ENCODE data around the gene GBX2. TPM values are rescaled to one million over a fixed set of nuclear protein-coding genes. Genes with fewer than 3 reads are reported as not detected.

GBX2 gene
- total and polyA plus RNA-seq, 2 donors (not counting 1 experiment from before 2014, with no cell fraction given), result not detected

DNA sequence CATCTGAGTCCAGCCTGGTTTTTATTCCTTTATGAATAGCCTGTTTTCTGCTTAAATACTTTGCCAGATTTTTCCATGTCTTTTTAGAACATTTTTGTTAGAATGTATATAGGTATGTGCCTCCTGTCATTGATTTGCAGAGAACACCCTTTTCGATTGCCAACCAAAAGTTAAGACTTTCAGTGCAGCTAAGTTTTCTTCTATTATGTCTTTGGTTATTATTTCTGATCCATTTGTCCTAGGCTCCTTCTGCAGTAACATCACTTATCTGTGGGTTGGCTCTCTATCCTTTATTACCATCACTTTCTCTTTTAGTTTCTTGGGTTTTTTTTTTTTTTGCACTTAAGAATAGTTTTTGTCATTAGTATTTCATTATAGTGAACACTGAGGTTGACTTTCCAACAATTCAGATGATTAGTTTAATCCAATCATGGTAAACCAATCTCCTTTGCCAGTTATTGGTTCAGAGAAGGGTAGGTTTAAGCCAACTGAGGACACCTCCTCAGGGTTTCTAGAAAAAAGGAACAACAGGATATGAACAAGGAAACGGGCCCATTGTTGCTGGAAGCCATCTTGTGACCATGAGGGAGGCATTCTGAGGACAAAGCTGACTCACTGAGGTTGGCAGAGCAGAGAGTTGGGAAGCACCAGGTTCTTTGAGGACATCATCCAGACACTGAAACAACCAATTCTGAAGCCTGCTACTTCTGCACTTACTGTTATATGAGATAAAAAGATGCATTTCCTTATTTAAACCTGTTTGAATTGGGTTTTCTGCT, 37.9 kb upstream of the GBX2 start:
- H3K4me3 ChIP-seq (ENCODE audit: control extremely low read depth in 1 of 5, extremely low read depth in 1 of 5, insufficient read depth in 1 of 5, low read depth in 2 of 5, low read length in 4 of 5), result no peak overlapping the region
- H2AFZ ChIP-seq (ENCODE audit: insufficient read depth, low read depth, low read length, poor library complexity, severe bottlenecking), result no peak overlapping the region
- CTCF ChIA-PET, result no interaction called here

DNA sequence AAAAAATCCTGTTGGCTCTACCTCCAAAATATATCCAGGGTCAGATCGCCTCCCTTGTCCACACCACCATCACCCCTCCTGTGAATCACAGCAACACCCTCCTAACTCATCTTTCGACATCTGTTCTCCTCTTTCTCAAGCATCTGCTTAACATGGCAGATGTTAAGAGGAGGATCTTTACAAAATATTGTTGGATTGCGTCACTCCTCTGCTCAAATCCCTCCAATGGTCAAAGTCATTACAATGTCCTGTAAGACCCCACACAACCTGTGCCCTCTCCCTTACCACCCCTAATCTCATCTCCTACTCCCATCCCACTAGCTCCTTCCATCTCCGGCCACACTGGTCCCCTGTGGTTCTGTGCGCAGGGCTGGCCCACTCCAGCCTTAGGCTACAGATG, 36.8 kb upstream of the GBX2 start:
- H3K4me3 ChIP-seq (ENCODE audit: control extremely low read depth in 1 of 5, extremely low read depth in 1 of 5, insufficient read depth in 1 of 5, low read depth in 2 of 5, low read length in 4 of 5), result no peak overlapping the region
- TF ChIP-seq, protein P1, sequence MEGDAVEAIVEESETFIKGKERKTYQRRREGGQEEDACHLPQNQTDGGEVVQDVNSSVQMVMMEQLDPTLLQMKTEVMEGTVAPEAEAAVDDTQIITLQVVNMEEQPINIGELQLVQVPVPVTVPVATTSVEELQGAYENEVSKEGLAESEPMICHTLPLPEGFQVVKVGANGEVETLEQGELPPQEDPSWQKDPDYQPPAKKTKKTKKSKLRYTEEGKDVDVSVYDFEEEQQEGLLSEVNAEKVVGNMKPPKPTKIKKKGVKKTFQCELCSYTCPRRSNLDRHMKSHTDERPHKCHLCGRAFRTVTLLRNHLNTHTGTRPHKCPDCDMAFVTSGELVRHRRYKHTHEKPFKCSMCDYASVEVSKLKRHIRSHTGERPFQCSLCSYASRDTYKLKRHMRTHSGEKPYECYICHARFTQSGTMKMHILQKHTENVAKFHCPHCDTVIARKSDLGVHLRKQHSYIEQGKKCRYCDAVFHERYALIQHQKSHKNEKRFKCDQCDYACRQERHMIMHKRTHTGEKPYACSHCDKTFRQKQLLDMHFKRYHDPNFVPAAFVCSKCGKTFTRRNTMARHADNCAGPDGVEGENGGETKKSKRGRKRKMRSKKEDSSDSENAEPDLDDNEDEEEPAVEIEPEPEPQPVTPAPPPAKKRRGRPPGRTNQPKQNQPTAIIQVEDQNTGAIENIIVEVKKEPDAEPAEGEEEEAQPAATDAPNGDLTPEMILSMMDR (IDR thresholded peaks at IDR 0.05), result no peak
- no peaks in the 10 kb centered on the region for H3K4me1 Mint-ChIP-seq
- peaks cover 0 to 19% (median 5%) of the 10 kb centered on the region in 3 donors for H3K9me3 ChIP-seq (ENCODE audit: control extremely low read depth in 1 of 3, control insufficient read depth in 2 of 3, insufficient read depth in 1 of 3, low read length in 2 of 3)
- 86% methylated on average over 3 of the region's 5 CpGs for WGBS (ENCODE audit: insufficient coverage)
- no peak overlapping the region for H3K27ac ChIP-seq (ENCODE audit: low read length in 2 of 2)
- no peak overlapping the region for H3K9ac ChIP-seq (ENCODE audit: low read length)
- DNase-seq (no peak), ATAC-seq (ENCODE audit: low read depth) (no peak)
- CTCF ChIA-PET, result no interaction called here
- H3K27me3 ChIP-seq (replicated peaks in 1 of 4; ENCODE audit: control extremely low read depth in 1 of 4, control insufficient read depth in 3 of 4, insufficient read depth in 4 of 4, low read length in 3 of 4), result peaks cover 0 to 3% (median 0%) of the 10 kb centered on the region in 4 experiments
- peaks cover 2% of the 10 kb centered on the region for H3K9me3 Mint-ChIP-seq (ENCODE audit: insufficient read depth)
- no peak overlapping the region for H3K27ac Mint-ChIP-seq
- peaks cover 7% of the 10 kb centered on the region for H3K27me3 Mint-ChIP-seq
- POLR2A ChIA-PET, result no interaction called here
- no peaks in the 10 kb centered on the region for H3K4me1 ChIP-seq (ENCODE audit: control insufficient read depth in 2 of 2, insufficient read depth in 2 of 2, low read length in 2 of 2)
- no peak overlapping the region for H2AFZ ChIP-seq (ENCODE audit: insufficient read depth, low read depth, low read length, poor library complexity, severe bottlenecking)
- H3K4me2 ChIP-seq (replicated peaks; ENCODE audit: low read depth, low read length, poor library complexity, severe bottlenecking), result no peak overlapping the region
- H3K79me2 ChIP-seq (ENCODE audit: control insufficient read depth, insufficient read depth, low read length), result no peaks in the 10 kb centered on the region
- H3K36me3 ChIP-seq (replicated peaks in 1 of 2; ENCODE audit: control extremely low read depth in 1 of 2, control insufficient read depth in 1 of 2, extremely low read depth in 1 of 2, insufficient read depth in 2 of 2, low read length in 1 of 2), result no peaks in the 10 kb centered on the region
- intact Hi-C loops (cut with micrococcal nuclease), result no loop called here
- no peak overlapping the region for H3K4me3 Mint-ChIP-seq
- H4K20me1 ChIP-seq (ENCODE audit: control insufficient read depth, insufficient read depth, low read length, poor library complexity, severe bottlenecking), result no peaks in the 10 kb centered on the region

More for the DNA sequence above, 37.9 kb upstream of the GBX2 start:
- Histone ChIP-seq H4K20me1 (ENCODE audit: control insufficient read depth, insufficient read depth, low read length, poor library complexity, severe bottlenecking) (no peaks in the 10 kb centered on the region), H3K4me1 (ENCODE audit: control insufficient read depth in 2 of 2, insufficient read depth in 2 of 2, low read length in 2 of 2) (no peaks in the 10 kb centered on the region), H3K27me3 (replicated peaks in 1 of 4; ENCODE audit: control extremely low read depth in 1 of 4, control insufficient read depth in 3 of 4, insufficient read depth in 4 of 4, low read length in 3 of 4) (peaks cover 0 to 3% (median 0%) of the 10 kb centered on the region in 4 experiments), H3K4me2 (replicated peaks; ENCODE audit: low read depth, low read length, poor library complexity, severe bottlenecking) (no peak overlapping the region), H3K36me3 (replicated peaks in 1 of 2; ENCODE audit: control extremely low read depth in 1 of 2, control insufficient read depth in 1 of 2, extremely low read depth in 1 of 2, insufficient read depth in 2 of 2, low read length in 1 of 2) (no peaks in the 10 kb centered on the region), H3K79me2 (ENCODE audit: control insufficient read depth, insufficient read depth, low read length) (no peaks in the 10 kb centered on the region), H3K9me3 (ENCODE audit: control extremely low read depth in 1 of 3, control insufficient read depth in 2 of 3, insufficient read depth in 1 of 3, low read length in 2 of 3) (peaks cover 0 to 20% (median 5%) of the 10 kb centered on the region in 3 donors), H3K9ac (ENCODE audit: low read length) (no peak overlapping the region), H3K27ac (ENCODE audit: low read length in 2 of 2) (no peak overlapping the region)
- H3K27ac Mint-ChIP-seq, result no peak overlapping the region
- DNase-seq (no peak), ATAC-seq (ENCODE audit: low read depth) (no peak)
- intact Hi-C loops (cut with micrococcal nuclease), result no loop called here
- TF ChIP-seq, protein P1 (IDR thresholded peaks at IDR 0.05), result no peak
- TF ChIP-seq EZH2 (IDR thresholded peaks at IDR 0.05; ENCODE audit: borderline replicate concordance, insufficient read depth, low read depth, low read length, poor library complexity, severe bottlenecking), result no peak
- no peak overlapping the region for H3K4me3 Mint-ChIP-seq
- 71% methylated on average over 1 of the region's 2 CpGs for WGBS (ENCODE audit: insufficient coverage)
- H3K9me3 Mint-ChIP-seq (ENCODE audit: insufficient read depth), result peaks cover 2% of the 10 kb centered on the region
- POLR2A ChIA-PET, result no interaction called here
- no peaks in the 10 kb centered on the region for H3K4me1 Mint-ChIP-seq
- H3K27me3 Mint-ChIP-seq, result peaks cover 12% of the 10 kb centered on the region

All from B cell (primary cell).